ENCODE results near the gene IL13.

- TF ChIP-seq, protein P1, sequence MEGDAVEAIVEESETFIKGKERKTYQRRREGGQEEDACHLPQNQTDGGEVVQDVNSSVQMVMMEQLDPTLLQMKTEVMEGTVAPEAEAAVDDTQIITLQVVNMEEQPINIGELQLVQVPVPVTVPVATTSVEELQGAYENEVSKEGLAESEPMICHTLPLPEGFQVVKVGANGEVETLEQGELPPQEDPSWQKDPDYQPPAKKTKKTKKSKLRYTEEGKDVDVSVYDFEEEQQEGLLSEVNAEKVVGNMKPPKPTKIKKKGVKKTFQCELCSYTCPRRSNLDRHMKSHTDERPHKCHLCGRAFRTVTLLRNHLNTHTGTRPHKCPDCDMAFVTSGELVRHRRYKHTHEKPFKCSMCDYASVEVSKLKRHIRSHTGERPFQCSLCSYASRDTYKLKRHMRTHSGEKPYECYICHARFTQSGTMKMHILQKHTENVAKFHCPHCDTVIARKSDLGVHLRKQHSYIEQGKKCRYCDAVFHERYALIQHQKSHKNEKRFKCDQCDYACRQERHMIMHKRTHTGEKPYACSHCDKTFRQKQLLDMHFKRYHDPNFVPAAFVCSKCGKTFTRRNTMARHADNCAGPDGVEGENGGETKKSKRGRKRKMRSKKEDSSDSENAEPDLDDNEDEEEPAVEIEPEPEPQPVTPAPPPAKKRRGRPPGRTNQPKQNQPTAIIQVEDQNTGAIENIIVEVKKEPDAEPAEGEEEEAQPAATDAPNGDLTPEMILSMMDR (IDR thresholded peaks at IDR 0.05) = no peak
- no peak for TF ChIP-seq POLR2A (IDR thresholded peaks at IDR 0.05)
Observed at GRCh38 chr5:132678735-132679134, 20.8 kb downstream of the IL13 start.

Data from ovary (tissue), 3 donors.